HepG2 (cell line): ENCODE data around the gene CAPN10.

Experiments
- EP300 ChIP-seq, 3 experiments: sonication (generic) in 1 of 3; formaldehyde crosslinking in 1 of 3; IDR thresholded peaks; 2 replicates each; pipeline versions ENCODE4 v1.5.1 to v1.6.1; 2011 to 2020; ENCODE audit warnings: low read depth in 2 of 3, low read length in 2 of 3, borderline replicate concordance in 1 of 3, improper control_type of control experiment in 1 of 3, mild to moderate bottlenecking in 1 of 3, missing genetic modification reagents in 1 of 3, moderate library complexity in 1 of 3
- FOXJ3 ChIP-seq: sonication (generic); formaldehyde crosslinking; IDR thresholded peaks from 2 replicates; pipeline ENCODE4 v1.4.0; 2020; ENCODE audit warnings: missing genetic modification reagents, mild to moderate bottlenecking, borderline replicate concordance
- KDM5B ChIP-seq: sonication (generic); formaldehyde crosslinking; IDR thresholded peaks from 2 replicates; pipeline ENCODE4 v1.4.0; 2020; ENCODE audit warnings: missing genetic modification reagents, mild to moderate bottlenecking, borderline replicate concordance
- POLR2A ChIP-seq, 2 experiments: IDR thresholded peaks; 2 replicates each; pipeline ENCODE4 v1.6.1; 2011; ENCODE audit warnings: low read depth in 2 of 2, low read length in 2 of 2, mild to moderate bottlenecking in 1 of 2, moderate library complexity in 1 of 2; ENCODE audit not compliant: insufficient read depth in 1 of 2
- ZBTB49 ChIP-seq: sonication (generic); formaldehyde crosslinking; IDR thresholded peaks from 2 replicates; pipeline ENCODE4 v1.4.0; 2020; ENCODE audit warnings: missing genetic modification reagents, borderline replicate concordance
- ZNF543 ChIP-seq: sonication (generic); formaldehyde crosslinking; IDR thresholded peaks from 2 replicates; pipeline ENCODE4 v1.4.0; 2020; ENCODE audit warnings: mild to moderate bottlenecking, missing genetic modification reagents
- TF ChIP-seq, protein P1 (sequence below): sonication (generic); formaldehyde crosslinking; IDR thresholded peaks from 2 replicates; pipeline ENCODE4 v1.4.0; 2020; ENCODE audit warnings: missing genetic modification reagents
- TF ChIP-seq, protein P2 (sequence below): sonication (generic); formaldehyde crosslinking; IDR thresholded peaks from 2 replicates; pipeline ENCODE4 v1.5.0; 2020; ENCODE audit warnings: mild to moderate bottlenecking, missing genetic modification reagents, moderate library complexity

DNA sequence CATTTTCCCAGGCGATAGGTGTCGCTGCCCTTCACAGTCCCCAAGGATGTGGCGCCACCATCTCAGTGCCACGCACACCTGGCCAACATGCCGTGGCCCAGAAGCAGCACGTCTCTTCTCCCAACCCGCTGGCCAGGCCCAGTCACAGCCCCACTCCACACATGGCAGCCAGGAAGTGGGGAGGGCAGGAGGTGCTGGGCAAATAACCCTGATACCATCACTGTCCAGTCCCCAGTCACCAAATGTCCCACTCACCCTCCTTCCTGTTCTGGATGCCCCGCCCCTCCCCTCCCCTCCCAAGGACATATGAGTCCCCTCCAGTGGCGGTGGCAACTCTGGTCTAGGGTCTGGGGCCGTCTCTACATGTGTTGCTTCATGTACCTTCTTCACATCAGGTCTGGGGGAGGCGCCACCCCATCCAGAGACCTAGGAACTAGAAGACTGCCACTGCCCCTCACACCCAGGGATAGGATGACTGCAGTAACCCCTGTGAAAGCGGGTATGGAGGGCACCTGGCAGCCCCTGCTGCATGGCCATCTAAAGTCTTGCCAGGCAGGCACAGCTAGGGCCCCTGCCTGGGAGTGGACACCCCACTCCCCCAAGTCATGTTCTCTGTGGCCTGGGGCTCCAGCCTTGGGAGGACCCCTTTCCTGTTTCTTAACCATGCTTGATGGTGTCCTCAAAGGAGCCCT lies 7.3 kb upstream of the CAPN10 start:
- no peak for TF ChIP-seq FOXJ3 (CRISPR knock-in tag)
- no peak for TF ChIP-seq EP300 (IDR thresholded peaks at IDR 0.05; ENCODE audit: low read depth in 2 of 2, low read length in 2 of 2)
- TF ChIP-seq EP300 (CRISPR knock-in tag; IDR thresholded peaks at IDR 0.05; ENCODE audit: borderline replicate concordance), result no peak
- no peak for TF ChIP-seq ZNF543
- TF ChIP-seq POLR2A (IDR thresholded peaks at IDR 0.05; ENCODE audit: insufficient read depth in 1 of 2, low read depth in 2 of 2, low read length in 2 of 2), result no peak
- TF ChIP-seq ZBTB49, result no peak
- TF ChIP-seq, protein P1, sequence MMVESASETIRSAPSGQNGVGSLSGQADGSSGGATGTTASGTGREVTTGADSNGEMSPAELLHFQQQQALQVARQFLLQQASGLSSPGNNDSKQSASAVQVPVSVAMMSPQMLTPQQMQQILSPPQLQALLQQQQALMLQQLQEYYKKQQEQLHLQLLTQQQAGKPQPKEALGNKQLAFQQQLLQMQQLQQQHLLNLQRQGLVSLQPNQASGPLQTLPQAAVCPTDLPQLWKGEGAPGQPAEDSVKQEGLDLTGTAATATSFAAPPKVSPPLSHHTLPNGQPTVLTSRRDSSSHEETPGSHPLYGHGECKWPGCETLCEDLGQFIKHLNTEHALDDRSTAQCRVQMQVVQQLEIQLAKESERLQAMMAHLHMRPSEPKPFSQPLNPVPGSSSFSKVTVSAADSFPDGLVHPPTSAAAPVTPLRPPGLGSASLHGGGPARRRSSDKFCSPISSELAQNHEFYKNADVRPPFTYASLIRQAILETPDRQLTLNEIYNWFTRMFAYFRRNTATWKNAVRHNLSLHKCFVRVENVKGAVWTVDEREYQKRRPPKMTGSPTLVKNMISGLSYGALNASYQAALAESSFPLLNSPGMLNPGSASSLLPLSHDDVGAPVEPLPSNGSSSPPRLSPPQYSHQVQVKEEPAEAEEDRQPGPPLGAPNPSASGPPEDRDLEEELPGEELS, result no peak
- TF ChIP-seq, protein P2, sequence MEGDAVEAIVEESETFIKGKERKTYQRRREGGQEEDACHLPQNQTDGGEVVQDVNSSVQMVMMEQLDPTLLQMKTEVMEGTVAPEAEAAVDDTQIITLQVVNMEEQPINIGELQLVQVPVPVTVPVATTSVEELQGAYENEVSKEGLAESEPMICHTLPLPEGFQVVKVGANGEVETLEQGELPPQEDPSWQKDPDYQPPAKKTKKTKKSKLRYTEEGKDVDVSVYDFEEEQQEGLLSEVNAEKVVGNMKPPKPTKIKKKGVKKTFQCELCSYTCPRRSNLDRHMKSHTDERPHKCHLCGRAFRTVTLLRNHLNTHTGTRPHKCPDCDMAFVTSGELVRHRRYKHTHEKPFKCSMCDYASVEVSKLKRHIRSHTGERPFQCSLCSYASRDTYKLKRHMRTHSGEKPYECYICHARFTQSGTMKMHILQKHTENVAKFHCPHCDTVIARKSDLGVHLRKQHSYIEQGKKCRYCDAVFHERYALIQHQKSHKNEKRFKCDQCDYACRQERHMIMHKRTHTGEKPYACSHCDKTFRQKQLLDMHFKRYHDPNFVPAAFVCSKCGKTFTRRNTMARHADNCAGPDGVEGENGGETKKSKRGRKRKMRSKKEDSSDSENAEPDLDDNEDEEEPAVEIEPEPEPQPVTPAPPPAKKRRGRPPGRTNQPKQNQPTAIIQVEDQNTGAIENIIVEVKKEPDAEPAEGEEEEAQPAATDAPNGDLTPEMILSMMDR (CRISPR knock-in tag), result no peak
- TF ChIP-seq KDM5B (CRISPR knock-in tag), result no peak
